Liver (tissue), 3 donors: ENCODE measurements around the gene SF1.

Experiments used
- EGR1 ChIP-seq, 2 donors: IDR thresholded peaks; 2 replicates each; pipeline ENCODE4 v1.6.1; 2016 to 2018; ENCODE audit warnings: antibody characterized with exemption in 2 of 2, low read depth in 2 of 2
- FOXA1 ChIP-seq: IDR thresholded peaks from 2 replicates; pipeline ENCODE4 v1.6.1; 2016; ENCODE audit warnings: antibody characterized with exemption
- GABPA ChIP-seq, 2 donors: IDR thresholded peaks in 1 of 2; conservative IDR thresholded peaks in 1 of 2; 2 replicates each; pipeline ENCODE4 v1.6.1; 2016; ENCODE audit warnings: antibody characterized with exemption in 2 of 2, mild to moderate bottlenecking in 1 of 2, moderate library complexity in 1 of 2
- JUND ChIP-seq, 2 donors: IDR thresholded peaks; 2 replicates each; pipeline ENCODE4 v1.6.1; 2016; ENCODE audit warnings: antibody characterized with exemption in 2 of 2
- MAX ChIP-seq: IDR thresholded peaks from 2 replicates; pipeline ENCODE4 v1.6.1; 2016; ENCODE audit warnings: antibody characterized with exemption
- RAD21 ChIP-seq, 2 donors: IDR thresholded peaks; 2 replicates each; pipeline ENCODE4 v1.6.1; 2016; ENCODE audit warnings: antibody characterized with exemption in 2 of 2, mild to moderate bottlenecking in 2 of 2
- REST ChIP-seq: IDR thresholded peaks from 2 replicates; pipeline ENCODE4 v1.6.1; 2016; ENCODE audit warnings: antibody characterized with exemption, mild to moderate bottlenecking
- RXRA ChIP-seq, 2 donors: IDR thresholded peaks; 2 replicates each; pipeline ENCODE4 v1.6.1; 2017 to 2018; ENCODE audit warnings: antibody characterized with exemption in 2 of 2, mild to moderate bottlenecking in 1 of 2
- SP1 ChIP-seq: IDR thresholded peaks from 2 replicates; pipeline ENCODE4 v1.6.1; 2018; ENCODE audit warnings: antibody characterized with exemption, mild to moderate bottlenecking
- TAF1 ChIP-seq: conservative IDR thresholded peaks from 2 replicates; pipeline ENCODE4 v1.6.1; 2016; ENCODE audit warnings: antibody characterized with exemption, mild to moderate bottlenecking
- YY1 ChIP-seq: IDR thresholded peaks from 2 replicates; pipeline ENCODE4 v1.6.1; 2016; ENCODE audit warnings: antibody characterized with exemption, mild to moderate bottlenecking
- TF ChIP-seq, protein P1 (sequence below): fragments of 150-350 bp; IDR thresholded peaks from 2 replicates; pipeline ENCODE4 v1.5.1; 2017; ENCODE audit warnings: improper control_type of control experiment, low read depth, low read length; ENCODE audit not compliant: missing input control
- TF ChIP-seq, protein P2 (sequence below): IDR thresholded peaks from 2 replicates; pipeline ENCODE4 v1.6.1; 2016; ENCODE audit warnings: antibody characterized with exemption
- donor health status: healthy.
- donor health status: healthy.

- TF ChIP-seq, protein P1, sequence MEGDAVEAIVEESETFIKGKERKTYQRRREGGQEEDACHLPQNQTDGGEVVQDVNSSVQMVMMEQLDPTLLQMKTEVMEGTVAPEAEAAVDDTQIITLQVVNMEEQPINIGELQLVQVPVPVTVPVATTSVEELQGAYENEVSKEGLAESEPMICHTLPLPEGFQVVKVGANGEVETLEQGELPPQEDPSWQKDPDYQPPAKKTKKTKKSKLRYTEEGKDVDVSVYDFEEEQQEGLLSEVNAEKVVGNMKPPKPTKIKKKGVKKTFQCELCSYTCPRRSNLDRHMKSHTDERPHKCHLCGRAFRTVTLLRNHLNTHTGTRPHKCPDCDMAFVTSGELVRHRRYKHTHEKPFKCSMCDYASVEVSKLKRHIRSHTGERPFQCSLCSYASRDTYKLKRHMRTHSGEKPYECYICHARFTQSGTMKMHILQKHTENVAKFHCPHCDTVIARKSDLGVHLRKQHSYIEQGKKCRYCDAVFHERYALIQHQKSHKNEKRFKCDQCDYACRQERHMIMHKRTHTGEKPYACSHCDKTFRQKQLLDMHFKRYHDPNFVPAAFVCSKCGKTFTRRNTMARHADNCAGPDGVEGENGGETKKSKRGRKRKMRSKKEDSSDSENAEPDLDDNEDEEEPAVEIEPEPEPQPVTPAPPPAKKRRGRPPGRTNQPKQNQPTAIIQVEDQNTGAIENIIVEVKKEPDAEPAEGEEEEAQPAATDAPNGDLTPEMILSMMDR = no peak
- TF ChIP-seq MAX (no peak), YY1 (no peak), JUND (IDR thresholded peaks at IDR 0.05) (no peak), EGR1 (IDR thresholded peaks at IDR 0.05; ENCODE audit: low read depth in 2 of 2) (no peak), GABPA (IDR thresholded peaks at IDR 0.05 in 1 of 2, conservative IDR thresholded peaks at IDR 0.05 in 1 of 2) (no peak), TAF1 (no peak), SP1 (no peak), FOXA1 (no peak), RAD21 (IDR thresholded peaks at IDR 0.05) (no peak), REST (no peak), RXRA (IDR thresholded peaks at IDR 0.05) (no peak)
- TF ChIP-seq, protein P2, sequence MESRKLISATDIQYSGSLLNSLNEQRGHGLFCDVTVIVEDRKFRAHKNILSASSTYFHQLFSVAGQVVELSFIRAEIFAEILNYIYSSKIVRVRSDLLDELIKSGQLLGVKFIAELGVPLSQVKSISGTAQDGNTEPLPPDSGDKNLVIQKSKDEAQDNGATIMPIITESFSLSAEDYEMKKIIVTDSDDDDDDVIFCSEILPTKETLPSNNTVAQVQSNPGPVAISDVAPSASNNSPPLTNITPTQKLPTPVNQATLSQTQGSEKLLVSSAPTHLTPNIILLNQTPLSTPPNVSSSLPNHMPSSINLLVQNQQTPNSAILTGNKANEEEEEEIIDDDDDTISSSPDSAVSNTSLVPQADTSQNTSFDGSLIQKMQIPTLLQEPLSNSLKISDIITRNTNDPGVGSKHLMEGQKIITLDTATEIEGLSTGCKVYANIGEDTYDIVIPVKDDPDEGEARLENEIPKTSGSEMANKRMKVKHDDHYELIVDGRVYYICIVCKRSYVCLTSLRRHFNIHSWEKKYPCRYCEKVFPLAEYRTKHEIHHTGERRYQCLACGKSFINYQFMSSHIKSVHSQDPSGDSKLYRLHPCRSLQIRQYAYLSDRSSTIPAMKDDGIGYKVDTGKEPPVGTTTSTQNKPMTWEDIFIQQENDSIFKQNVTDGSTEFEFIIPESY = no peak
These were observed 17.9 kb upstream of the SF1 start for GRCh38 chr11:64796047-64796756.
